ENCODE results near the gene CALCOCO1. TPM values are rescaled to one million over a fixed set of nuclear protein-coding genes. Genes with fewer than 3 reads are reported as not detected.

Gene CALCOCO1
- total RNA-seq, 4 donors from 2014 or later: 118 to 186 (median 168) TPM

GRCh38 chr12:53696285-53696654 is 31.0 kb downstream of the CALCOCO1 start:
- intact Hi-C loops (cut with DNase I; ENCODE audit: low total_unique reads): no loop called here
- peak overlapping the region in 2 of 4 donors; percentile 26 to 32 for H3K4me3 ChIP-seq

GRCh38 chr12:53695152-53696145 is 31.8 kb downstream of the CALCOCO1 start:
- Histone ChIP-seq H3K36me3 (no peaks in the 10 kb centered on the region), H3K4me3 (peak overlapping the region in 2 of 4 donors; percentile 5 to 39), H3K9me3 (no peaks in the 10 kb centered on the region), H3K4me1 (peaks cover 9 to 25% (median 16%) of the 10 kb centered on the region in 4 donors), H3K27me3 (peaks cover 91% of the 10 kb centered on the region), H3K27ac (no peak overlapping the region)
- in situ Hi-C loops (cut with MboI; ENCODE audit: low pct_ligation_motif_present in 1 of 4, low pct_unique_long_range_greater_than_20kb in 1 of 4, low sequenced_read_pairs in 3 of 4) (no loop called here), intact Hi-C loops (cut with DNase I; ENCODE audit: low total_unique reads) (no loop called here)
- peak; percentile 17 for DNase-seq
- TF ChIP-seq CTCF (IDR thresholded peaks at IDR 0.05) (peak in 1 of 5 experiments; percentile 11), POLR2AphosphoS5 (IDR thresholded peaks at IDR 0.05) (no peak)
- 9 to 14% methylated on average over 10 to 57 of the region's 57 CpGs for WGBS, 2 donors (ENCODE audit: low coverage in 1 of 2)

More at GRCh38 chr12:53696285-53696654, 31.0 kb downstream of the CALCOCO1 start:
- Histone ChIP-seq H3K36me3 (no peaks in the 10 kb centered on the region), H3K27ac (no peak overlapping the region), H3K9me3 (no peaks in the 10 kb centered on the region), H3K27me3 (peaks cover 97% of the 10 kb centered on the region), H3K4me1 (peaks cover 9 to 25% (median 16%) of the 10 kb centered on the region in 4 donors)
- in situ Hi-C loops (cut with MboI; ENCODE audit: low pct_ligation_motif_present in 1 of 4, low pct_unique_long_range_greater_than_20kb in 1 of 4, low sequenced_read_pairs in 3 of 4): no loop called here
- DNase-seq: peak; percentile 78
- TF ChIP-seq POLR2A (IDR thresholded peaks at IDR 0.05) (no peak), POLR2AphosphoS5 (IDR thresholded peaks at IDR 0.05) (no peak), CTCF (IDR thresholded peaks at IDR 0.05) (no peak), EP300 (IDR thresholded peaks at IDR 0.05; ENCODE audit: low read depth) (no peak)
- 0 to 4% methylated on average over 2 to 11 of the region's 11 CpGs for WGBS, 2 donors (ENCODE audit: low coverage in 1 of 2)

- peaks cover 9 to 25% (median 16%) of the 10 kb centered on the region in 4 donors for H3K4me1 ChIP-seq
- intact Hi-C loops (cut with DNase I; ENCODE audit: low total_unique reads): no loop called here
- TF ChIP-seq POLR2A (IDR thresholded peaks at IDR 0.05): no peak
- WGBS, 2 donors (ENCODE audit: low coverage in 1 of 2): 58 to 60% methylated on average over 13 to 16 of the region's 16 CpGs
- in situ Hi-C loops (cut with MboI; ENCODE audit: low pct_ligation_motif_present in 1 of 4, low pct_unique_long_range_greater_than_20kb in 1 of 4, low sequenced_read_pairs in 3 of 4): no loop called here
- peaks cover 84% of the 10 kb centered on the region for H3K27me3 ChIP-seq
- no peak for DNase-seq
- no peak overlapping the region for H3K27ac ChIP-seq
- H3K36me3 ChIP-seq: no peaks in the 10 kb centered on the region
- H3K9me3 ChIP-seq: no peaks in the 10 kb centered on the region
- H3K4me3 ChIP-seq: peak overlapping the region in 1 of 4 donors; percentile 39
Observed at GRCh38 chr12:53694756-53695151, 32.5 kb downstream of the CALCOCO1 start.

- WGBS, 2 donors (ENCODE audit: low coverage in 1 of 2): 69 to 70% methylated on average over 3 to 4 of the region's 4 CpGs
Observed at GRCh38 chr12:53688134-53688533, 39.1 kb downstream of the CALCOCO1 start.

More at GRCh38 chr12:53688134-53688533, 39.1 kb downstream of the CALCOCO1 start:
- in situ Hi-C loops (cut with MboI; ENCODE audit: low pct_ligation_motif_present in 1 of 4, low pct_unique_long_range_greater_than_20kb in 1 of 4, low sequenced_read_pairs in 3 of 4): no loop called here
- no peak for DNase-seq
- H3K9me3 ChIP-seq: no peaks in the 10 kb centered on the region
- peaks cover 19% of the 10 kb centered on the region for H3K27me3 ChIP-seq
- no peak overlapping the region for H3K4me3 ChIP-seq
- H3K4me1 ChIP-seq: no peaks in the 10 kb centered on the region
- intact Hi-C loops (cut with DNase I; ENCODE audit: low total_unique reads): no loop called here
- H3K36me3 ChIP-seq: no peaks in the 10 kb centered on the region
- no peak overlapping the region for H3K27ac ChIP-seq
- TF ChIP-seq POLR2AphosphoS5 (IDR thresholded peaks at IDR 0.05) (no peak), EP300 (IDR thresholded peaks at IDR 0.05; ENCODE audit: low read depth) (no peak), POLR2A (IDR thresholded peaks at IDR 0.05) (no peak), CTCF (IDR thresholded peaks at IDR 0.05) (no peak)

All from transverse colon (tissue), 4 donors.